PC-3 (cell line): ENCODE results near the gene TECPR2. TPM values are rescaled to one million over a fixed set of nuclear protein-coding genes. Genes with fewer than 3 reads are reported as not detected.

Source experiments
- ATAC-seq: fragments of 200-7000 bp; cut with Tn5 transposase; 2 replicates; pipeline ENCODE4 v1.9.1; 2020; ENCODE audit warnings: mild to moderate bottlenecking, moderate library complexity
- BruUV-seq: library from RNA; stranded (reverse); fragments of 400-500 nt; replicated peaks from 2 replicates; lab custom pipeline; 2021; lab: Mats Ljungman, UMichigan
- CTCF ChIA-PET: fragments of 300-600 bp; sonication (Branson Sonifier 250); formaldehyde crosslinking; loops from one replicate; lab custom pipeline; 2022; ENCODE audit warnings: antibody characterized with exemption; lab: Charles Lee
- POLR2A ChIA-PET: fragments of 300-600 bp; sonication (Branson Sonifier 250); formaldehyde crosslinking; loops from one replicate; lab custom pipeline; 2022; ENCODE audit warnings: antibody characterized with exemption; ENCODE audit not compliant: unreplicated experiment; lab: Charles Lee
- DNase-seq: peaks from one replicate; pipeline ENCODE4 v3.0.0-alpha.2; 2015
- H2AFZ ChIP-seq: fragments of 300-600 bp; sonication (generic); 2 replicates; pipeline ENCODE4 v1.6.0; 2016; ENCODE audit warnings: antibody characterized with exemption, low read length
- H3F3A ChIP-seq: fragments of 300-600 bp; sonication (generic); one replicate; pipeline ENCODE4 v1.6.0; 2017; ENCODE audit warnings: antibody characterized with exemption, low read length, control low read depth, mild to moderate bottlenecking; ENCODE audit not compliant: unreplicated experiment
- H3K27ac ChIP-seq: fragments of 300-600 bp; sonication (generic); 2 replicates; pipeline ENCODE4 v1.5.1; 2016; ENCODE audit warnings: mild to moderate bottlenecking, low read length
- H3K27me3 ChIP-seq: fragments of 300-600 bp; sonication (generic); 2 replicates; pipeline ENCODE4 v1.6.1; 2016; ENCODE audit warnings: low read length, mixed read lengths
- H3K36me3 ChIP-seq: fragments of 300-600 bp; sonication (generic); 2 replicates; pipeline ENCODE4 v1.6.1; 2016; ENCODE audit warnings: low read depth, mixed run types, low read length, mixed read lengths
- H3K4me1 ChIP-seq: fragments of 300-600 bp; sonication (generic); 2 replicates; pipeline ENCODE4 v1.5.1; 2016; ENCODE audit warnings: low read length; ENCODE audit not compliant: insufficient read depth
- H3K4me2 ChIP-seq: fragments of 300-600 bp; sonication (generic); 2 replicates; pipeline ENCODE4 v1.6.0; 2016; ENCODE audit warnings: low read length
- H3K4me3 ChIP-seq: fragments of 300-600 bp; sonication (generic); 2 replicates; pipeline ENCODE4 v1.5.1; 2016; ENCODE audit warnings: mild to moderate bottlenecking, low read length, mixed read lengths
- H3K79me2 ChIP-seq: fragments of 300-600 bp; sonication (generic); 2 replicates; pipeline ENCODE4 v1.6.1; 2017; ENCODE audit warnings: low read length, mixed read lengths
- H3K9ac ChIP-seq: fragments of 300-600 bp; sonication (generic); 2 replicates; pipeline ENCODE4 v1.6.0; 2016; ENCODE audit warnings: mild to moderate bottlenecking, low read length
- H3K9me2 ChIP-seq: fragments of 300-600 bp; sonication (generic); replicated peaks from 2 replicates; pipeline ENCODE4 v1.6.1; 2016; ENCODE audit warnings: mixed run types, low read length, mixed read lengths
- H3K9me3 ChIP-seq: fragments of 300-600 bp; sonication (generic); 2 replicates; pipeline ENCODE4 v1.6.1; 2016; ENCODE audit warnings: low read length, mixed read lengths
- H4K20me1 ChIP-seq: fragments of 300-600 bp; sonication (generic); 2 replicates; pipeline ENCODE4 v1.6.1; 2016; ENCODE audit warnings: low read length, mixed read lengths
- CTCF ChIP-seq: fragments of 300-600 bp; sonication (generic); conservative IDR thresholded peaks from 2 replicates; pipeline ENCODE4 v1.5.1; 2017; ENCODE audit warnings: antibody characterized with exemption, low read depth, mild to moderate bottlenecking, low read length
- EZH2 ChIP-seq: fragments of 300-600 bp; sonication (generic); IDR thresholded peaks from one replicate; pipeline ENCODE4 v1.6.1; 2017; ENCODE audit warnings: antibody characterized with exemption, mild to moderate bottlenecking, low read length; ENCODE audit not compliant: unreplicated experiment
- EZH2phosphoT487 ChIP-seq: fragments of 300-600 bp; sonication (generic); IDR thresholded peaks from 2 replicates; pipeline ENCODE4 v1.6.1; 2018; ENCODE audit warnings: mild to moderate bottlenecking, antibody characterized with exemption, low read length, borderline replicate concordance
- intact Hi-C: fragments of 100-400 bp; cut with micrococcal nuclease; formaldehyde crosslinking; loops from 2 replicates; pipeline ENCODE4 v1.9.0; 2023
- total RNA-seq: library from RNA; depleted of rRNA; stranded (reverse); fragments of >200 nt; gene quantifications from 2 replicates; pipeline ENCODE4 v1.2.3, GENCODE V29; 2014

The TECPR2 gene
- total RNA-seq, 1 experiment from 2014 or later: 15.7 TPM

GRCh38 chr14:102445066-102445465 lies 82.3 kb downstream of the TECPR2 start:
- Histone ChIP-seq H3K4me1 (peaks cover 19% of the 10 kb centered on the region), H3K36me3 (peaks cover 10% of the 10 kb centered on the region; the same call in 1 of the 2 replicates), H4K20me1 (no peaks in the 10 kb centered on the region), H3K27ac (no peak overlapping the region), H3K9ac (no peak overlapping the region), H3K79me2 (no peaks in the 10 kb centered on the region), H3K9me3 (no peaks in the 10 kb centered on the region), H3K9me2 (no peaks in the 10 kb centered on the region), H3K4me2 (no peak overlapping the region), H2AFZ (no peak overlapping the region), H3K4me3 (no peak overlapping the region), H3F3A (no peaks in the 10 kb centered on the region), H3K27me3 (no peaks in the 10 kb centered on the region)
- CTCF ChIA-PET: no interaction called here
- TF ChIP-seq EZH2phosphoT487: no peak
- TF ChIP-seq EZH2: no peak
- intact Hi-C loops: no loop called here
- POLR2A ChIA-PET: no interaction called here
- DNase-seq (no peak), ATAC-seq (no peak)
- no TSS peak for BruUV-seq

- no peak overlapping the region for H2AFZ ChIP-seq
- no peak for ATAC-seq
- H3K27ac ChIP-seq: no peak overlapping the region
- intact Hi-C loops: no loop called here
- no peak overlapping the region for H3K4me3 ChIP-seq
- H3K9me2 ChIP-seq: no peaks in the 10 kb centered on the region
- H3K9me3 ChIP-seq: no peaks in the 10 kb centered on the region
- no peaks in the 10 kb centered on the region for H3K79me2 ChIP-seq
- no peak for TF ChIP-seq EZH2phosphoT487
- TF ChIP-seq EZH2: no peak
- TF ChIP-seq CTCF: no peak
- no peak for DNase-seq
- BruUV-seq: no TSS peak
- CTCF ChIA-PET: no interaction called here
- H3K36me3 ChIP-seq: peaks cover 9% of the 10 kb centered on the region; the same call in 1 of the 2 replicates
- H3K4me2 ChIP-seq: no peak overlapping the region
- no peak overlapping the region for H3K9ac ChIP-seq
- H4K20me1 ChIP-seq: no peaks in the 10 kb centered on the region
- POLR2A ChIA-PET: no interaction called here
- peaks cover 19% of the 10 kb centered on the region for H3K4me1 ChIP-seq
- H3K27me3 ChIP-seq: no peaks in the 10 kb centered on the region
- H3F3A ChIP-seq: no peaks in the 10 kb centered on the region
These were observed 82.9 kb downstream of the TECPR2 start for GRCh38 chr14:102445641-102446040.

GRCh38 chr14:102450206-102451063 lies 87.7 kb downstream of the TECPR2 start:
- TF ChIP-seq EZH2: no peak
- no peak for TF ChIP-seq EZH2phosphoT487
- TF ChIP-seq CTCF: no peak
- Histone ChIP-seq H3K79me2 (no peaks in the 10 kb centered on the region), H3F3A (no peaks in the 10 kb centered on the region), H3K4me3 (no peak overlapping the region), H3K36me3 (peaks cover 7% of the 10 kb centered on the region; the same call in 1 of the 2 replicates), H3K9me2 (no peaks in the 10 kb centered on the region), H3K27ac (no peak overlapping the region), H2AFZ (no peak overlapping the region), H3K9me3 (no peaks in the 10 kb centered on the region), H3K27me3 (no peaks in the 10 kb centered on the region), H3K4me1 (no peaks in the 10 kb centered on the region), H3K9ac (no peak overlapping the region), H4K20me1 (no peaks in the 10 kb centered on the region), H3K4me2 (no peak overlapping the region)
- ATAC-seq (no peak), DNase-seq (no peak)
- no TSS peak for BruUV-seq
- ChIA-PET CTCF (no interaction called here), POLR2A (no interaction called here)
- intact Hi-C loops: no loop called here
